HG03159 (cell line): ENCODE results near the gene CNTN6.

Source experiments
- ATAC-seq: cut with Tn5 transposase; IDR thresholded peaks from one replicate; pipeline ENCODE4 v1.9.1; 2021; ENCODE audit warnings: mild to moderate bottlenecking, moderate library complexity; ENCODE audit not compliant: unreplicated experiment

CNTN6 gene

GRCh38 chr3:1092771-1093170 lies at the start of gene CNTN6:
Gene CNTN6, plus strand, starts transcription at chr3:1093024. Its CDS starts 54,985 bp downstream, at chr3:1148009.
- ATAC-seq: no peak

GRCh38 chr3:1048558-1048957 lies 44.3 kb upstream of the CNTN6 start:
- no peak for ATAC-seq

GRCh38 chr3:1055870-1056269 lies 37.0 kb upstream of the CNTN6 start:
- no peak for ATAC-seq

GRCh38 chr3:1056744-1057143 lies 36.1 kb upstream of the CNTN6 start:
- no peak for ATAC-seq

- no peak for ATAC-seq
Observed at GRCh38 chr3:1057436-1057835, 35.4 kb upstream of the CNTN6 start.

- no peak for ATAC-seq
Observed at GRCh38 chr3:1068985-1069384, 23.8 kb upstream of the CNTN6 start.

- no peak for ATAC-seq
Observed at GRCh38 chr3:1072041-1072440, 20.8 kb upstream of the CNTN6 start.

GRCh38 chr3:1079662-1080061 lies 13.2 kb upstream of the CNTN6 start:
- ATAC-seq: no peak

- ATAC-seq: no peak
Observed at GRCh38 chr3:1082108-1082507, 10.7 kb upstream of the CNTN6 start.

- ATAC-seq: no peak
Observed at GRCh38 chr3:1087066-1087560, 5.7 kb upstream of the CNTN6 start.

GRCh38 chr3:1088503-1088902 lies 4.3 kb upstream of the CNTN6 start:
- no peak for ATAC-seq

- no peak for ATAC-seq
Observed at GRCh38 chr3:1091286-1091685, 1.5 kb upstream of the CNTN6 start.

GRCh38 chr3:1092061-1092460 lies 763 bp upstream of the CNTN6 start:
- no peak for ATAC-seq

GRCh38 chr3:1093217-1093616 lies 393 bp downstream of the CNTN6 start:
- no peak for ATAC-seq

- no peak for ATAC-seq
Observed at GRCh38 chr3:1103525-1103924, 10.7 kb downstream of the CNTN6 start.

- no peak for ATAC-seq
Observed at GRCh38 chr3:1117843-1118473, 25.1 kb downstream of the CNTN6 start.

- no peak for ATAC-seq
Observed at GRCh38 chr3:1131166-1131565, 38.3 kb downstream of the CNTN6 start.

- ATAC-seq: no peak
Observed at GRCh38 chr3:1135194-1135593, 42.4 kb downstream of the CNTN6 start.

GRCh38 chr3:1138036-1138435 lies 45.2 kb downstream of the CNTN6 start:
- ATAC-seq: no peak

GRCh38 chr3:1139071-1139470 lies 46.2 kb downstream of the CNTN6 start:
- ATAC-seq: no peak

GRCh38 chr3:1147326-1147725 lies 54.5 kb downstream of the CNTN6 start:
- ATAC-seq: no peak

- no peak for ATAC-seq
Observed at GRCh38 chr3:1147819-1148218, 55.0 kb downstream of the CNTN6 start.

- no peak for ATAC-seq
Observed at GRCh38 chr3:1164101-1164500, 71.3 kb downstream of the CNTN6 start.
